Stimulated activated CD8-positive, alpha-beta memory T cell treated with anti-CD3 and anti-CD28 coated beads, Interleukin-15, amount 100 ng/mL, for 1 hour (primary cell): ENCODE measurements around the gene CCDC85C.

Experiments used
- DNase-seq: peaks from one replicate; pipeline ENCODE4 v3.0.0-alpha.2; 2020; ENCODE audit warnings: low read depth

CCDC85C gene

DNA sequence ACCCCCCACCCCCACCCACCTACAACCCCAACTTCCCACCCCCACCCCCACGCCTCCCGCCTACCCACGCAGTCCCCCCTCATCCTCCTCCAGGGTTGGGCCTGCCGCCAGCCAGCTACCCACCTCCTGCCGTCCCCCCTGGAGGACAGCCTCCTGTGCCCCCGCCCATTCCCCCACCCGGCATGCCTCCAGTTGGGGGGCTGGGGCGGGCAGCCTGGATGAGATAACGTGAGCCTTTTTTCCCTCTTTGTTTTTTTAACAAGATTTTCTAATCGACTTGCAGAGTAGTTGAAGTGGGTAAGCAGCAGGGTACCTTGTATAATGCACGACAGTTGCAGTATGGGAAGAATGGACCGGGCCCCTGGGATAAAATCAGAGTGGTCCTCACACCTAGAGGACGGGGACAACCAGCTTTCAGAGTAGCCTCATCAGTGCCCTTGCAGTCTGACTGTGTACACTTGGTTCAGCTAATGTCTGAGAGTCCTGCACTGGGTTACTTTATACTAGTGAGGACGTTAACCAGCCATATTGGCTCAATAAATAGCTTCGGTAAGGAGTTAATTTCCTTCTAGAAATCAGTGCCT is 93.4 kb downstream of the CCDC85C start:
- DNase-seq, result no peak

DNA sequence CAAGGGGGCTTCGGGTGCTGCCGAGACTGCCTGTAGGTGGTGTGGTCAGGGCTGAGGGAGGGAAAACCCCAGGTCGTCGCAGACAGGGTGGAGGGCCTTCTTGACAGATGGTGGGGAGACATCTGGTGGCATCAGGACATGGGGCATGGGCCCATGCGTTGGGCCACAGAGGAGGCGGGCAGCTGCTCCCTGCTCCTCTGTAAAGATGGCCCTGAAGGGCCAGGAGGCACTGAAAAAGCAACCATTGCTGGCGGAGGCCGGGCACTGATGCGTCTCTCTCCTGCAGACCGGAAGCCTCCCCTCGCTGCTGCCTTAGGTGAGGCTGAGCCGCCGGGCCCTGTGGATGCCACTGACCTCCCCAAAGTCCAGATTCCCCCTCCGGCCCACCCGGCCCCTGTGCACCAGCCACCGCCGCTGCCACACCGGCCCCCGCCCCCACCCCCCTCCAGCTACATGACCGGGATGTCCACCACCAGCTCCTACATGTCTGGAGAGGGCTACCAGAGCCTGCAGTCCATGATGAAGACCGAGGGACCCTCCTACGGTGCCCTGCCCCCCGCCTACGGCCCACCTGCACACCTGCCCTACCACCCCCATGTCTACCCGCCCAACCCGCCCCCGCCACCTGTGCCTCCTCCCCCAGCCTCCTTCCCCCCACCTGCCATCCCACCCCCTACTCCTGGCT is 94.0 kb downstream of the CCDC85C start:
- DNase-seq, result no peak

DNA sequence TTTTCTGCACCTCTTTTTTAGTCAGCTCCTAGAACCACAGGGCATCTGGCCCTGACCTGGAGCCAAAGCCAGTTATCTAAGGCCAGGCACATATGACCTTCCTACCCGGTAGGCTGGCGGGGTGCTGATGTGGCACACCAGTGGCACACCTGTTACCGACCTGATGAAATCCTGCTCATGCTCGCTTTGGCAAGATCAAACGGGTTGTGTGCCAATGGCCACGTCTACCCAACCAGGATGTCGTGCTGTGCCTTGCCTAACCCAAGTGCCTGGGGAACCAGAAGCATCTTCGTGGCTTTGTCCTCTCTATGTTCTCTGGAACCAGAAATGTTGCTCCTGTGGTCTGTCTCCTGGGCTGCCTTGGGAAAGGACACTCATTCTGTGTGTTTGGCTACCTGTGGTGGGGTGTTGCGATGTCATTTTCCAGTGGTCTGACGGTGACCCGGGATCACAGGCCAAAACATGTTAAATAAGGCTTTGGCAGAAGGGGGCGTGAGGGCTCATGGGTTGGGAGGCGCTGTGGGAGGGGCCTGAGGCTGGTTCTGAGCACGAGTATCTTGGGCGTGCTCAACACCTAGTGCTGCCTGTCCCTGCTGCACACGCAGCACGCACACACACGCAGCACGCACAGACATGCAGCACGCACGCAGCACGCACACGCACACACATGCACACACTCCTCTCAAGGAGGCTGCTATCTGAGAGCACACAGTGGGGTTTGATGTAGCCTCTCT is 94.9 kb downstream of the CCDC85C start:
- DNase-seq, result no peak

DNA sequence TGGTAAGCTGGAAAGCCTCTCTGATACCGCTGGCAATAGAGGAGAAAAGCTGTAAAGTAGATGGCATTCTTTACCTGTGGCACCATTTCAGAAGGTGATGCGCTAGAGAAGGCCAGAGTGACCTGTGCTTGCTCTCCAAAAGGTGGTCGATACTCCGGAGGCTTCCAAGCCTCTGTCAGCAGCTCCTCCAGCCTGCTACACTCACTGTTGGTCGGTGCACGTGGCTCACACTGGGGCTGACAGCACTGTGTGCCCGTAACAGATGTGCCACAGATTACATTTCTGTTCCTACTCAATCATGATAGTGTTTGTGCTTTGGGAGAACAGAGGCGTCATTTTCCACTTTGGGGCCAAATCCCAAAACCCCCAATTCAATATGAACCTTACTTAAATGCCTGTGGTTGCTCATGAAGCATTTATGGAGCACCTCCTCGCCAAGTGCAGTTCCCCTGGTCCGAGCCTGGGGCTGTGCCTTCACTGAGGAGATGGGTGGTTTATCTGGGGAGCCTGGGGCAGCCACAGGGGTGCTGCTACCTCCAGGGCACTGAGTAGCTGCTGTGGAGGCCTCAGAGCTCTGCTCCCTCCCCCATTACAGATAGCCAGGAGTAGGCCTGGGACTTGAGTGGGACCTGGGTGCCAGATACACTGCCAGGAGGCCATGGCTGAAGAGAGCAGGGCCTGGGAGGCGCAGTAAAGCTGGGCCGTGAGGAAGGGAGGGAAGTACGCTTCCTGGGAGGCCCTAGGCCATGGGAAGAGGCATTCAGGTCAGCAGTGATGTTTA is 96.0 kb downstream of the CCDC85C start:
- no peak for DNase-seq

DNA sequence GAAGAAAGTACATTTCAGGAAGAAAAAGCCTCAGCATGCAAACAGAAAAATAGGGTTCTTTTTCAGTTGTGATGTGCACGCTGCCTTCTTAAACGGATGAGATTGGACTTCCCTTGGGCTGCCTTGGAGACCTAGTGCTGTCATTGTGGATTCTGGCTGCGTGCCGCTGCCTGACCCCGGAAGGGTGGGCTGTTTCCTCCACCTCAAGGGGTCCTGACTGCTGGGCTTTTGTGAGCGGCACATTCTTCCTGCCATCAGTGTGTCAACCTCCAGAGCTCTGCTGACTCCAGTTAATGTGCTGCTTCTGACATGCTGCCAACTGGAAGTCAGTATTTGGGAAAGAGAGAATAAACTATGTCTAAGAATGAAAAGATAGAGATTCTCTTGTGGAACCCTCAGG is 97.7 kb downstream of the CCDC85C start:
- no peak for DNase-seq

DNA sequence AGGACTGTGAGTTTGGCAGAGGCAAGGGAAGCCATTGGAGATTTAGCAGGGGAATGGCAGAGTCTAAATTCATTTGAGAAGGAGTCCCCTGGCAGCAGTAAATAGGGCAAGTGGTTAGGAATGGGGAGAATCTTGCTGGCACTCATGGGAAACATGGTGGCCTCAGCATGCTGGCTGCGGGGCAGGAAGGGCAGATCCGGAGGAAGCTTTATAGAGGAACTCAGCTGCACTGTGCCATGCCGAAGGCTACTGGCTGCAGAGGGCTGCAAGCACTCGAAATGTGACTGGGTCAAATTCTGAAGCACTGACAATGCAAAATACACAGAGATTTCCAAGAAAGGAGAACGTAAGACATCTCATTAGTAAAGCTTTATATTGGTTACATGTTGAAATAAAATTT is 98.9 kb downstream of the CCDC85C start:
- no peak for DNase-seq

DNA sequence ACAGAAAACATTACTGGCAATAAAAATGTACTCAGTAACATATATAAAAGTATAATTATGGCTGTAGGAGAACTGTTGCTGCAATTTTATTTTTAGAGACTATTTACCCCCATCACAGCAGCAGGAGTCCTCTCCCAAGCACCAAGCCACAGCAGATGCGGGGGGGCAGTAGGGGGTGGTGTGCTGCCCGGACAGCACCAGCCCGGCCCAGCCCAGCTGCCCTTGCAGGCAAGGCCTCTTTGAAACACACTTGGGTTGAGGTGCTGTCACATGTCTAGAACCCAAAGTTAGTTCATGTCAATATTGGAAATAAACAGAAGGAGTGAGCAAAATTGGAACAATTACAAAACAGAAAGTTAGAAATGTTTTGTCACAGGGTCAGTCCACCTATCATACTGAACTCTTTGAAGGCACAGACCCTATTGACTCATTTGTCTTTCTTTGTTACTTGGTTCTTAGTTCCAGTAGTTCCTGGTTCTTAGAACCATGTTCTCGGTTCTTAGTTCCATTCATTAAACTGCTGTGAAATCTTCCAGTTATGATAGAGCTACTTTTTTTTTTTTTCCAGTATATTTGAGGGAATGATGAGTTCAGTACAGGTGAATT is 100.1 kb downstream of the CCDC85C start:
- DNase-seq, result no peak

DNA sequence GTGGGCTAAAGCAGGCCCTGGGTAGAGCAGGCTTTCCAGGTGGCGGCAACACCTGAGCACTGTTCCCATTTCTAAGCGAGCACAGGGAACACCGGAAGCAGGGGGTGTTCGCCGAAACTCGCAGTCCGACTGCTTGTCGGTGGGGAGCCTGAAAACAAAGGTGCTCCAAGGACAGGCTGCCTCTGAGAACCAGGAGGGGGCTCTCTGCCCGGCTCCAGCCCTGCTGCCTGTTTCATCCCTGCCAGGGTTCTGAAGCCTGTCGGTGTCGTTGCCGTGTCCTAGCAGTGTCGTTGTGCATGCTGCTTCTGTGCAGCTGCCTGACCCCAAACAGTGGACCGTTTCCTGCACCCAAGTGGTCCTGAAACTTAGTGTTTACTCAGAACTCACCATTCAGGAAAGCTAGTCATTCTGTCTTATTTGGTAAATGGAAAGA is 101.0 kb downstream of the CCDC85C start:
- DNase-seq, result no peak

DNA sequence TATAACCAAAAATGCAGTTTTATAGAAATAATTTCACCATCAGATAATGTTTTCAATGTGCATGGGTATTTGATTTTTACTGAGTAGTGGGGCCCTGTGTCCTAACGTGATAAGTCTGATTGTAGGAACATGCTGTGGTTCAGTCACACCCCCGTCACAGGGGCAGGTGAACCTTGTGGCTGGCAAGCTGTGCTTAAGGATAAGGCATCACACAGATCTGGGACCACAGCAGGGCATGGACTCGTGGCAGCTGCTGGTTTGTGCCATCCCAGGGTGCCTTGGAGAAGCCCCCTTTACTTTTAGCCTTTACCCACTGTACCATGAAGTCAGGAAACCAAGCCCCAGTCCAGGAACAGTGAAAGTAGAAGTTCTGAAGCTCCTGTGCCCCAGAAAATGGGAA is 106.1 kb downstream of the CCDC85C start:
- no peak for DNase-seq

DNA sequence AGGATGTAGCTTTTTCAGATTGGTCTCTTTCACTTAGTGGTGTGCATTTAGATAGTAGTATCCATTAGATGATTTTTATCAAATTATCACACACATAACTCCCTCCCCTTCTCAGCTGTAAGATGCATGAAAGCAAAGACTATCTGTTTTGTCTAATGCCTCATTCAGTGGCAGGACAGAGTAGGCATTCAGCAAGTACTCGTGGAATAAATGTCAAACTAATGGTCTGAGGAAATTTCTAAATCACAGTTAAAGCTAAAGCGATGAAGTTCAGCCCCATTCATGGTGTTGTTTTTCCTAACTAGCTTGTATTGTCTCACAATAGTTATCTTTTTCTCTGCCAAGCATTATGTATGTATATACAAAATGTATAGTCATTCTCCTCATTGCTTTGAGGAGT is 106.7 kb downstream of the CCDC85C start:
- no peak for DNase-seq

DNA sequence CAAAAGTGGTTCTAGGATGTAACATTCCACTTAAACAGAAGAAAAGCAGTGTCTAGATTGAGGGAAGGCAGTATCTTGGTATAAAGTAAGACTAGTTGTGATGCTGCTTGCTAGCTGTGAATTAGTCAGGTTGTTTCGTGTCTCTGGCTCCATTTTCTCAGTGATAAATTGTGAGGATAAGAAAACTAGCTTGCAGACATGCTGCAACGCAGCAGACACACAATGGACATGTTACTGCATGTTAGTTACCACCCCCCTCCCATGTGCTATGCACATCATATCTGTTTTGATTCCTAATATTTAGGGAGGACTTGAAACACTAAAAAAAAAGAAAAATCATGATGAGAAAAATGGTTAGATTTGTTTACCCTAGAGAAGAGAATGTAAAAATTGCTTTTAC is 119.9 kb downstream of the CCDC85C start:
- no peak for DNase-seq

DNA sequence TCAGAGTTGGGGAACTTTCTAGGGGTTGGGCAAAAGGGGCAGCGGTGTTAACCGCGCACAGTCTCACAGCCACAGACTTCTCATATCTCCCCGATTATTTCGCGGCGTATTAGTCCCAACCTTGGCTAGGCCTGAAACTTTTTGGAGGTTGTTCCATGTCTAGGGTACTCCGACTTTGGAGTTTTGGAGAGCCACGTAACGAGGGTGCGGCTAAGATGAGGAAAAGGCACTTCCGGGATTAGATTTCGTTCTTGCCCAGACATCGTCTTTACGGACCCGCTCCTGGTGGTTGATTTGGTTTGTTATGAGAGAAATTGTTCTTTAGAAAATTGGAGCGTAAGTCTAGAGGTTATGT is 122.3 kb downstream of the CCDC85C start:
- no peak for DNase-seq

DNA sequence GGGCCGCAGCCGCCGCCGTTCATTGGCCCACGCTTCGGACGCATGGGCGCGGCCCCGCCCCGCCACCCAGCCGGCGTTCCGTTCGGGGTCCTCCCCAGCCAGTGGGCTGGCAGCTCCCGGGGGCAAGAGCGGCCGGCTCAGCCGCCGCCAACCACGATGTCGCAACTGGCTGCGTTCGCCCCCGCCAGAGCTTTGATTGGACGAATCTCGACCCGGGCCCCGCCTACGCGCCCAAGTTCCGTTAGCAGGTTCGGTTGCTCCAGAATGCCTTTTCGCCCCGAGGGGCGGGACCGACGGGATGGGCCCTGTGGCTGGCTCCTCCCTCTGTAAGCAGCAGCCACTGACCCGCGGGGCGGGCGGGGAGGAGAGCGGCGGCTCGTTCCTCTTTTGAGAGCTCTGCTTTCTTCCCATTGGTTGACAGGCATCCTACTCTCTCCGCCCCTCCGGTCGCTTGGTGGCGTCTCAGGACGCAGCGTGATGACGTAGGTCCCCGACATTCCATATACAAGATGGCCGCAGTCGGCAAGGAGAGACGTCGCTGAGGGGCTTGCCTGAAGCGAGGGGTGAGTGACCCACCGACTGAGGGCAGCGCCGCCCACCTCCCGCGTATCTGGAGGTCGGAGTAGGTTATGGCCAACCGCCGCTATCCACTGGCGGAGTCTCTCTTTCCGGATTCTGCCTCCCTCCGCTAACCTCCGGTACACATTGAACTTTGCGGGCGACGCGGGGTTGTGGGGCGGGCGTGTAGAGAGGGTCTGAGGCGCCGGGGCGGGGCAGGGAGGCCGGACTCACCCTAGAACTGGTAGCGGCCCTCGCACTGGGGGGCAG is 122.9 kb downstream of the CCDC85C start, which contains the start of gene CCNK:
Gene CCNK (plus strand): TSS at position 493 of the 828 bp plus-strand sequence. CDS start 11,269 bp downstream, outside the sequence.
- DNase-seq, result peak; percentile 99

DNA sequence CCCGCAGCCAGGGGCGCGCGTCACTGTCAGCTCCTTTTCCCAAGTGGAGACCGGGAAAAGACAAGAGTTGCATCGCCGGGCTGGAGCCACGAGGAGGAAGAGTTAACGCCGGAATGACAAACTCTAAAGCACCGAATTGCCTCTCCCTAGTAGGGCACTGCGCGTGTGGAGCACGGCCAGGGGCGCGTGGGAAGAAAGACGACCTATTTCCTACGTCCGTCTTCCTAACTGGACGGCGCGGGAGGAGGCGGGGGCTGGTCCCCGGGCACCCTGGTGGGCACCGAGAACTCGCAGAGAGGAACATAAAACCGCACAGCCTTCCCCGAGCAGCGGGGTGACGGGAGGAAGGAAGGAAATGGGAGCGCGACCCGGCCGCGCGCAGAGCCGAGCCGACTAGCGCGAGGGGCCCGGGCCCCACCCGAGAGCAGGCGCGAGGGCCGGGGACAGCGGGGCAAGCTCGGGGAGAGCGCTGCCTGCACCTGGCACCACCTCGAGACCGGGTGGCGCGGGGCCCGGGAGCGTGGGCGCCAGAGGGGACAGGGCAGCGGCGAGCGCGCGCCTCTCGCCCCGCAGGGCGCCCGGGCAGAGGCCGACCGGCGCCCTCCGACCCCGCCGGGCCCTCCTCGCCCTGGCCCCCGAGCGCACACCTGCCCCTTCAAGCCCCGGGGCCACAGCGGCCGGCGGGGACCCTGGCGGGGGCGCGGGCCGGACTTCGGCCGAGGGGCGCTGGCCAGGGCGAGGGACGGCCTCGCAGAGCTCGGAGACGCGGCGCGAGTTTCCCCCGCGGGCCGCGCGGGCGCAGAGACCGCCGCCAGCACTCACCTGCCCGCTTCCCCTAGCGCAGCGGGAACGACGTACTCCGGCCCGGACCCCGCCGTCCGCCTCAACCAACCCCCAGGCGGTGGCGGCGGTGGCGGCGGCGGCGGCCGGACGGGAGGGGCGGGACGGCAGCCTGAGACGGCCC is 123.8 kb downstream of the CCDC85C start, which contains the start of gene SETD3:
Gene SETD3 (minus strand): TSS at position 954 of the 964 bp plus-strand sequence. CDS start 15,054 bp downstream, outside the sequence.
- DNase-seq, result no peak

DNA sequence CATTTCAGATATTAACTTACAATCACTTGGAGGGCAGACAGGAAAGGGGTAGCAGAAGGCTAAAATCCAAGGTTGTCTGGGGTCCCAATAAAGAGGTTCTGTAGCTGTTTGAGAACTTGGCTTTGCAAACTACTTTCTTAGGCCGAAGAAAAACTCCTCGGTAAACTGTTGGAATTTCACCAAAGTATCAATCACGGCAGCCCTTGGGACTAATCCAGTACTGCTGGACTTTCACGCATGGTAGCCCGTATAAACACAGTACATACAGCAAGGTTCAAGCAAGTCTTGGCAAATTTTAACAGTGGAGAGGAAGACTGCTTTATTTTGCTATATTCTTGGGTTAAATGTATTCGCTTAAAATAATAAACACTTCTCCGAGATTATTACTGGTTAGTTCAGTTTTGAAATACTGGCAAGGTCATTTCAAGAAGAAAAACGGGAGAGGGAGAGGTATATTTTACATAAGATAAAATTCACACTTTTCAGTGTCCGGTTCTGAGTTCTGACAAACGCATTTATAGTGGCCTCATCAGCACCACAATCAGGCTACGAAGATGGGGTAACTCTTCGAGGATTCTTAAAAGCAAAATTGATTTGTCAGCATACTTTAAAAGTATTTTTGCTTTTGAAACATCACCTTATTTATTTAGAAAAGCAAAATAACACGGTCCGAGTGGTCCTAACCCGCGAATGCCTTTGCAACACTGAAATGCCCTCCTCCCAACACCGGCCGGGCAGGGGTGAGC is 124.7 kb downstream of the CCDC85C start:
- no peak for DNase-seq

DNA sequence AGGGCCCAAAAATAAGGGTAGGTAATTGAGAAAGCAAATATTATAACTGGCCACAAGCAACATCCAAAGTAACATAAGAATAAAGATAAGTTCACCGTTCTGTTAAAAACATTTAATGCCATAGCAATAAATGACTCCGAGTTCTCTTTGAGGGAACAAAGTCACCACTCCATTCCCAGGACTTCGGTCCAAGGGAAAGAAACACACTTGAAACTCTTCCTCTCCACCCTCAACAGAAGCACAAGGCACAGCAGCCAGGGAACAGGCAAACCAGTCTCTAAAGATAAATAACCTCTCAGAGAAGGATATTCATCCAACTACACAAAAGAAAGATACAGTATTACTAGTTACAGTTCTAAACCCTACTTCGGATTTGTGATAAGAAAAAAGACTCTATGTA is 125.9 kb downstream of the CCDC85C start:
- DNase-seq, result no peak

DNA sequence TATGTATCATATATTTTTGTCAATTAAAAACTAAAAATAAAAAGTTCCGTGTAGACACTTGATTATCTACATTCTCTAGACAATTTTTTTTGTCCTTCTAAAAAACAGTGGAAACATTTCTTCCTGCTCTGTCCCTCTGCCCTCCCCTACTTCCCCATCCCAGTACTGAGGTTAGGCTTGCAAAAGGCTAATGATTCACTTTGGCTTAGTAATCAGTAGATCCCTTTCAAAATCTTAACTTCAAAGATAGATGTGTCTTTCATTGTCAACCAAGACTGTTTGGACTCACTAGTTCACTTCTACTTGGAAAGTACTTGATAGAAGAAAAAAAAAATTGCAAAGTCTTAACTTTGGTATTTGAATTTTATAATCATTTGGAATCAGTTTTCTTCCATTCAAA is 127.1 kb downstream of the CCDC85C start:
- DNase-seq, result no peak

DNA sequence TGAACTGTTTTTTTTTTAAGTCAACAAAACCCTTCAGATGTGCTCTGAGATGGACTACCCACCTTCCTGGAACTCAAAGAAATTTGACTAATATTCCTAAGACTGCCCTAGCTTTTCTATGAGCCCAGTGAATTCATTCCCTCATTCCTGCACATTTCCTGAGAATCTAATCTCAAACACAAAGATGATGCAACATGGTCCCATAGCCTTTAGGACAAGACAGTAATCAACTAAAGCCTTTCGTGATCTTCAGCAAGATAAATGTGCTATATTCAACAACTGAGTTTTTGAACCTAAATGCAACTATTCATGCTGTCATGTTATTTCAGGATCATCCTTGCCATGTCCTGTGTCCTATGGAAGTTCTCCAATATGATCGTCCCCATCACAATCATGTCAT is 128.3 kb downstream of the CCDC85C start:
- DNase-seq, result no peak

DNA sequence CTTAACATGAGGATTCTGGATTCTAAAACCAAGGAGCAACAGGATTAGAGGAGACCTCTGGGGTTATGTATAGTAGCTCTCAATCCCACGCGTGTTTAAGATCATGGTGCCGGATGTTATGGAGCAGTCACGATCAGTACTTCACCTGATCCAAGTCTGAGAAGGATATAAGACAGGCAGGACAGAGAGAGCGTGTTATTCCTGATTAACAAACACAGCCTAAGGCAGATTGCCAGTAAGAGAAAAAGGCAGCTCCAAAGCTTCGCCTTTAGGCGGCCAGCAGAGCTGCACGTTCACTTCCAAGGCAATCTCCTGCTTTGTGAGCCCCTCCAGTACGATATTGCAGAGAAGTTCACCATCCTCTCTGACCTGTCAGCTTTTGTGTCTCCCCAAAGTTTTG is 128.8 kb downstream of the CCDC85C start:
- DNase-seq, result no peak
